Measurements from ENCODE around the gene NLRP2B.
"Not testable (repeated sequence)": the region's sequence is repeated elsewhere in the genome, so short reads cannot be mapped to it uniquely, and the experiment has no call there.

DNA sequence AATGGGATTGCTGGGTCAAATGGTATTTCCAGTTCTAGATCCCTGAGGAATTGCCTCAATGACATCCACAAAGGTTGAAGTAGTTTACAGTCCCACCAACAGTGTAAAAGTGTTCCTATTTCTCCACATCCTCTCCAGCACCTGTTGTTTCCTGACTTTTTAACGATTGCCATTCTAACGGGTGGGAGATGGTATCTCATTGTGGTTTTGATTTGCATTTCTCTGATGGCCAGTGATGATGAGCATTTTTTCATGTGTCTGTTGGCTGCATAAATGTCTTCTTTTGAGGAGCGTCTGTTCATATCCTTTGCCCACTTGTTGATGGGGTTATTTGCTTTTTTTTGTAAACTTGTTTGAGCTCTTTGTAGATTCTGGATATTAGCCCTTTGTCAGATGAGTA is 45.9 kb upstream of the NLRP2B start:
- TF ChIP-seq, protein P1, sequence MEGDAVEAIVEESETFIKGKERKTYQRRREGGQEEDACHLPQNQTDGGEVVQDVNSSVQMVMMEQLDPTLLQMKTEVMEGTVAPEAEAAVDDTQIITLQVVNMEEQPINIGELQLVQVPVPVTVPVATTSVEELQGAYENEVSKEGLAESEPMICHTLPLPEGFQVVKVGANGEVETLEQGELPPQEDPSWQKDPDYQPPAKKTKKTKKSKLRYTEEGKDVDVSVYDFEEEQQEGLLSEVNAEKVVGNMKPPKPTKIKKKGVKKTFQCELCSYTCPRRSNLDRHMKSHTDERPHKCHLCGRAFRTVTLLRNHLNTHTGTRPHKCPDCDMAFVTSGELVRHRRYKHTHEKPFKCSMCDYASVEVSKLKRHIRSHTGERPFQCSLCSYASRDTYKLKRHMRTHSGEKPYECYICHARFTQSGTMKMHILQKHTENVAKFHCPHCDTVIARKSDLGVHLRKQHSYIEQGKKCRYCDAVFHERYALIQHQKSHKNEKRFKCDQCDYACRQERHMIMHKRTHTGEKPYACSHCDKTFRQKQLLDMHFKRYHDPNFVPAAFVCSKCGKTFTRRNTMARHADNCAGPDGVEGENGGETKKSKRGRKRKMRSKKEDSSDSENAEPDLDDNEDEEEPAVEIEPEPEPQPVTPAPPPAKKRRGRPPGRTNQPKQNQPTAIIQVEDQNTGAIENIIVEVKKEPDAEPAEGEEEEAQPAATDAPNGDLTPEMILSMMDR (conservative IDR thresholded peaks at IDR 0.05 in 1 of 2, IDR thresholded peaks at IDR 0.05 in 1 of 2; ENCODE audit: low read depth in 1 of 2, low read length in 2 of 2), result not testable (repeated sequence)
- not testable (repeated sequence) for TF ChIP-seq EZH2 (IDR thresholded peaks at IDR 0.05; ENCODE audit: low read length, missing control alignments)

All from fibroblast of lung (primary cell).